ENCODE measurements around the gene C2orf76.

Gene C2orf76

GRCh38 chr2:119326938-119327337 lies 39.7 kb downstream of the C2orf76 start:
- Histone ChIP-seq H3K4me1 (ENCODE audit: control extremely low read depth in 1 of 4, control insufficient read depth in 4 of 4, insufficient read depth in 4 of 4, low read length in 3 of 4) (peaks cover 0 to 11% (median 3%) of the 10 kb centered on the region in 4 experiments), H3K27me3 (replicated peaks in 2 of 5; ENCODE audit: control insufficient read depth in 4 of 5, insufficient read depth in 5 of 5, low read length in 4 of 5) (no peaks in the 10 kb centered on the region), H3K9me3 (ENCODE audit: control extremely low read depth in 1 of 5, control insufficient read depth in 4 of 5, insufficient read depth in 2 of 5, low read depth in 1 of 5, low read length in 4 of 5) (no peaks in the 10 kb centered on the region), H3K27ac (ENCODE audit: insufficient read depth in 1 of 2, low read depth in 1 of 2, low read length in 2 of 2, poor library complexity in 1 of 2, severe bottlenecking in 2 of 2) (no peak overlapping the region), H3K36me3 (ENCODE audit: control insufficient read depth in 4 of 4, insufficient read depth in 4 of 4, low read length in 3 of 4) (peaks cover 0 to 3% (median 0%) of the 10 kb centered on the region in 4 experiments), H3K4me3 (ENCODE audit: control insufficient read depth in 1 of 7, extremely low read depth in 1 of 7, insufficient read depth in 4 of 7, low read depth in 2 of 7, low read length in 6 of 7) (no peak overlapping the region)
- 100% methylated on average over 1 of the region's 1 CpG for WGBS (ENCODE audit: insufficient coverage)
- POLR2A ChIA-PET: no interaction called here
- CTCF ChIA-PET: no interaction called here
- peak in 2 of 3 donors; percentile 22 to 45 for DNase-seq

GRCh38 chr2:119324685-119325270 lies 41.9 kb downstream of the C2orf76 start:
- H3K9me3 ChIP-seq (ENCODE audit: control extremely low read depth in 1 of 5, control insufficient read depth in 4 of 5, insufficient read depth in 2 of 5, low read depth in 1 of 5, low read length in 4 of 5): no peaks in the 10 kb centered on the region
- no peak overlapping the region for H3K4me3 ChIP-seq (ENCODE audit: control insufficient read depth in 1 of 7, extremely low read depth in 1 of 7, insufficient read depth in 4 of 7, low read depth in 2 of 7, low read length in 6 of 7)
- ChIA-PET CTCF (no interaction called here), POLR2A (no interaction called here)
- H3K27ac ChIP-seq (ENCODE audit: insufficient read depth in 1 of 2, low read depth in 1 of 2, low read length in 2 of 2, poor library complexity in 1 of 2, severe bottlenecking in 2 of 2): no peak overlapping the region
- WGBS (ENCODE audit: insufficient coverage): 100% methylated on average over 4 of the region's 9 CpGs
- no peaks in the 10 kb centered on the region for H3K27me3 ChIP-seq (replicated peaks in 2 of 5; ENCODE audit: control insufficient read depth in 4 of 5, insufficient read depth in 5 of 5, low read length in 4 of 5)
- H3K36me3 ChIP-seq (ENCODE audit: control insufficient read depth in 4 of 4, insufficient read depth in 4 of 4, low read length in 3 of 4): no peaks in the 10 kb centered on the region
- peaks cover 0 to 11% (median 3%) of the 10 kb centered on the region in 4 experiments for H3K4me1 ChIP-seq (ENCODE audit: control extremely low read depth in 1 of 4, control insufficient read depth in 4 of 4, insufficient read depth in 4 of 4, low read length in 3 of 4)
- DNase-seq: no peak

GRCh38 chr2:119323459-119323858 lies 43.2 kb downstream of the C2orf76 start:
- peaks cover 0 to 11% (median 3%) of the 10 kb centered on the region in 4 experiments for H3K4me1 ChIP-seq (ENCODE audit: control extremely low read depth in 1 of 4, control insufficient read depth in 4 of 4, insufficient read depth in 4 of 4, low read length in 3 of 4)
- H3K27me3 ChIP-seq (replicated peaks in 2 of 5; ENCODE audit: control insufficient read depth in 4 of 5, insufficient read depth in 5 of 5, low read length in 4 of 5): no peaks in the 10 kb centered on the region
- ChIA-PET POLR2A (no interaction called here), CTCF (no interaction called here)
- no peaks in the 10 kb centered on the region for H3K9me3 ChIP-seq (ENCODE audit: control extremely low read depth in 1 of 5, control insufficient read depth in 4 of 5, insufficient read depth in 2 of 5, low read depth in 1 of 5, low read length in 4 of 5)
- H3K36me3 ChIP-seq (ENCODE audit: control insufficient read depth in 4 of 4, insufficient read depth in 4 of 4, low read length in 3 of 4): no peaks in the 10 kb centered on the region
- WGBS (ENCODE audit: insufficient coverage): 100% methylated on average over 3 of the region's 8 CpGs
- no peak for DNase-seq
- H3K27ac ChIP-seq (ENCODE audit: insufficient read depth in 1 of 2, low read depth in 1 of 2, low read length in 2 of 2, poor library complexity in 1 of 2, severe bottlenecking in 2 of 2): no peak overlapping the region
- no peak overlapping the region for H3K4me3 ChIP-seq (ENCODE audit: control insufficient read depth in 1 of 7, extremely low read depth in 1 of 7, insufficient read depth in 4 of 7, low read depth in 2 of 7, low read length in 6 of 7)

- Histone ChIP-seq H3K36me3 (ENCODE audit: control insufficient read depth in 4 of 4, insufficient read depth in 4 of 4, low read length in 3 of 4) (no peaks in the 10 kb centered on the region), H3K9me3 (ENCODE audit: control extremely low read depth in 1 of 5, control insufficient read depth in 4 of 5, insufficient read depth in 2 of 5, low read depth in 1 of 5, low read length in 4 of 5) (no peaks in the 10 kb centered on the region), H3K27me3 (replicated peaks in 2 of 5; ENCODE audit: control insufficient read depth in 4 of 5, insufficient read depth in 5 of 5, low read length in 4 of 5) (no peaks in the 10 kb centered on the region), H3K4me1 (ENCODE audit: control extremely low read depth in 1 of 4, control insufficient read depth in 4 of 4, insufficient read depth in 4 of 4, low read length in 3 of 4) (peaks cover 0 to 7% (median 3%) of the 10 kb centered on the region in 4 experiments), H3K4me3 (ENCODE audit: control insufficient read depth in 1 of 7, extremely low read depth in 1 of 7, insufficient read depth in 4 of 7, low read depth in 2 of 7, low read length in 6 of 7) (no peak overlapping the region), H3K27ac (ENCODE audit: insufficient read depth in 1 of 2, low read depth in 1 of 2, low read length in 2 of 2, poor library complexity in 1 of 2, severe bottlenecking in 2 of 2) (no peak overlapping the region)
- no peak for DNase-seq
- ChIA-PET POLR2A (no interaction called here), CTCF (interaction anchor here (1.1 to 1.2 kb wide), 2 partner anchors 9 to 438 kb away, joined by 3 read pairs; no protein-coding TSS in a partner anchor)
- 98% methylated on average over 6 of the region's 7 CpGs for WGBS (ENCODE audit: insufficient coverage)
These were observed 47.0 kb downstream of the C2orf76 start for GRCh38 chr2:119319593-119319992.

- H3K9me3 ChIP-seq (ENCODE audit: control extremely low read depth in 1 of 5, control insufficient read depth in 4 of 5, insufficient read depth in 2 of 5, low read depth in 1 of 5, low read length in 4 of 5): no peaks in the 10 kb centered on the region
- DNase-seq: no peak
- WGBS (ENCODE audit: insufficient coverage): no CpG with 5 or more reads among the region's 1 CpG
- no peak overlapping the region for H3K4me3 ChIP-seq (ENCODE audit: control insufficient read depth in 1 of 7, extremely low read depth in 1 of 7, insufficient read depth in 4 of 7, low read depth in 2 of 7, low read length in 6 of 7)
- H3K36me3 ChIP-seq (ENCODE audit: control insufficient read depth in 4 of 4, insufficient read depth in 4 of 4, low read length in 3 of 4): no peaks in the 10 kb centered on the region
- no peaks in the 10 kb centered on the region for H3K27me3 ChIP-seq (replicated peaks in 2 of 5; ENCODE audit: control insufficient read depth in 4 of 5, insufficient read depth in 5 of 5, low read length in 4 of 5)
- no peak overlapping the region for H3K27ac ChIP-seq (ENCODE audit: insufficient read depth in 1 of 2, low read depth in 1 of 2, low read length in 2 of 2, poor library complexity in 1 of 2, severe bottlenecking in 2 of 2)
- ChIA-PET POLR2A (no interaction called here), CTCF (no interaction called here)
- H3K4me1 ChIP-seq (ENCODE audit: control extremely low read depth in 1 of 4, control insufficient read depth in 4 of 4, insufficient read depth in 4 of 4, low read length in 3 of 4): peaks cover 0 to 5% (median 2%) of the 10 kb centered on the region in 4 experiments
These were observed 49.1 kb downstream of the C2orf76 start for GRCh38 chr2:119317554-119317953.

- no peaks in the 10 kb centered on the region for H3K9me3 ChIP-seq (ENCODE audit: control extremely low read depth in 1 of 5, control insufficient read depth in 4 of 5, insufficient read depth in 2 of 5, low read depth in 1 of 5, low read length in 4 of 5)
- no peak overlapping the region for H3K27ac ChIP-seq (ENCODE audit: insufficient read depth in 1 of 2, low read depth in 1 of 2, low read length in 2 of 2, poor library complexity in 1 of 2, severe bottlenecking in 2 of 2)
- CTCF ChIA-PET: no interaction called here
- POLR2A ChIA-PET: no interaction called here
- H3K36me3 ChIP-seq (ENCODE audit: control insufficient read depth in 4 of 4, insufficient read depth in 4 of 4, low read length in 3 of 4): no peaks in the 10 kb centered on the region
- H3K4me1 ChIP-seq (ENCODE audit: control extremely low read depth in 1 of 4, control insufficient read depth in 4 of 4, insufficient read depth in 4 of 4, low read length in 3 of 4): no peaks in the 10 kb centered on the region
- DNase-seq: no peak
- no peak overlapping the region for H3K4me3 ChIP-seq (ENCODE audit: control insufficient read depth in 1 of 7, extremely low read depth in 1 of 7, insufficient read depth in 4 of 7, low read depth in 2 of 7, low read length in 6 of 7)
- WGBS (ENCODE audit: insufficient coverage): no CpG with 5 or more reads among the region's 3 CpGs
- no peaks in the 10 kb centered on the region for H3K27me3 ChIP-seq (replicated peaks in 2 of 5; ENCODE audit: control insufficient read depth in 4 of 5, insufficient read depth in 5 of 5, low read length in 4 of 5)
These were observed 50.6 kb downstream of the C2orf76 start for GRCh38 chr2:119316066-119316465.

- Histone ChIP-seq H3K27me3 (replicated peaks in 2 of 5; ENCODE audit: control insufficient read depth in 4 of 5, insufficient read depth in 5 of 5, low read length in 4 of 5) (no peaks in the 10 kb centered on the region), H3K4me3 (ENCODE audit: control insufficient read depth in 1 of 7, extremely low read depth in 1 of 7, insufficient read depth in 4 of 7, low read depth in 2 of 7, low read length in 6 of 7) (no peak overlapping the region), H3K4me1 (ENCODE audit: control extremely low read depth in 1 of 4, control insufficient read depth in 4 of 4, insufficient read depth in 4 of 4, low read length in 3 of 4) (no peaks in the 10 kb centered on the region), H3K27ac (ENCODE audit: insufficient read depth in 1 of 2, low read depth in 1 of 2, low read length in 2 of 2, poor library complexity in 1 of 2, severe bottlenecking in 2 of 2) (no peak overlapping the region), H3K36me3 (ENCODE audit: control insufficient read depth in 4 of 4, insufficient read depth in 4 of 4, low read length in 3 of 4) (no peaks in the 10 kb centered on the region), H3K9me3 (ENCODE audit: control extremely low read depth in 1 of 5, control insufficient read depth in 4 of 5, insufficient read depth in 2 of 5, low read depth in 1 of 5, low read length in 4 of 5) (no peaks in the 10 kb centered on the region)
- CTCF ChIA-PET: no interaction called here
- POLR2A ChIA-PET: no interaction called here
- no peak for DNase-seq
- WGBS (ENCODE audit: insufficient coverage): 95% methylated on average over 2 of the region's 4 CpGs
These were observed 51.3 kb downstream of the C2orf76 start for GRCh38 chr2:119315241-119315925.

All from common myeloid progenitor, CD34-positive (primary cell).